Esophagus muscularis mucosa (tissue), 4 donors: ENCODE data around the gene WNT9A.

Experiments used
- CTCF ChIP-seq, 3 experiments: fragments of 200-600 bp in 2 of 3; fragments of 450-650 bp in 1 of 3; sonication (generic) in 2 of 3; IDR thresholded peaks; one replicate each; pipeline ENCODE4 v1.5.1; 2017 to 2019; ENCODE audit warnings: antibody characterized with exemption in 3 of 3, mild to moderate bottlenecking in 2 of 3, moderate library complexity in 1 of 3
- EP300 ChIP-seq: sonication (generic); formaldehyde crosslinking; IDR thresholded peaks from one replicate; pipeline ENCODE4 v1.6.1; 2017; ENCODE audit warnings: antibody characterized with exemption
- POLR2AphosphoS5 ChIP-seq, 2 donors: sonication (generic); formaldehyde crosslinking; IDR thresholded peaks; one replicate each; pipeline ENCODE4 v1.6.1; 2017; ENCODE audit warnings: antibody characterized with exemption in 2 of 2

GRCh38 chr1:227885135-227885647 lies 62.5 kb downstream of the WNT9A start:
- TF ChIP-seq POLR2AphosphoS5 (IDR thresholded peaks at IDR 0.05), result no peak
- TF ChIP-seq CTCF (IDR thresholded peaks at IDR 0.05), result no peak
- TF ChIP-seq EP300, result no peak
